WTC11 (cell line): ENCODE results near the gene LPP. TPM values are rescaled to one million over a fixed set of nuclear protein-coding genes. Genes with fewer than 3 reads are reported as not detected.

Experiments
- ATAC-seq: fragments of 200-7000 bp; cut with Tn5 transposase; 2 replicates; pipeline ENCODE4 v1.10.0; 2021; ENCODE audit warnings: mild to moderate bottlenecking, moderate library complexity
- CTCF ChIA-PET: fragments of 300-600 bp; sonication (Branson Sonifier 250); formaldehyde crosslinking; loops from one replicate; lab custom pipeline; 2021; ENCODE audit warnings: antibody characterized with exemption; lab: Charles Lee
- POLR2A ChIA-PET: fragments of 350-600 bp; sonication (Branson Sonifier 250); formaldehyde crosslinking; loops from one replicate; lab custom pipeline; 2021; ENCODE audit warnings: antibody characterized with exemption; lab: Charles Lee
- DNase-seq: peaks from one replicate; pipeline ENCODE4 v3.0.0; 2021; ENCODE audit warnings: low spot score
- H3K27ac Mint-ChIP-seq: 2 replicates; pipeline ENCODE4 v1.8.0; 2021; ENCODE audit warnings: mixed read lengths
- H3K27me3 Mint-ChIP-seq: 2 replicates; pipeline ENCODE4 v1.8.0; 2021; ENCODE audit warnings: low read depth, mild to moderate bottlenecking, moderate library complexity, mixed read lengths
- H3K36me3 Mint-ChIP-seq: 2 replicates; pipeline ENCODE4 v1.8.0; 2021; ENCODE audit warnings: mixed read lengths
- H3K4me1 Mint-ChIP-seq: 2 replicates; pipeline ENCODE4 v1.8.0; 2022; ENCODE audit warnings: mixed read lengths
- H3K4me3 Mint-ChIP-seq: 2 replicates; pipeline ENCODE4 v1.8.0; 2021; ENCODE audit warnings: mild to moderate bottlenecking, moderate library complexity, mixed read lengths
- H3K9me3 Mint-ChIP-seq: 2 replicates; pipeline ENCODE4 v1.8.0; 2021; ENCODE audit warnings: mixed read lengths
- ELF4 ChIP-seq: sonication (generic); formaldehyde crosslinking; IDR thresholded peaks from 2 replicates; pipeline ENCODE4 v1.8.1; 2022; ENCODE audit warnings: low read depth, mild to moderate bottlenecking, moderate library complexity, missing genetic modification reagents
- GTF2I ChIP-seq: fragments of 250-450 bp; sonication (Bioruptor Pico); conservative IDR thresholded peaks from 2 replicates; pipeline ENCODE4 v1.4.0; 2021; ENCODE audit warnings: mild to moderate bottlenecking
- IRF1 ChIP-seq: sonication (generic); formaldehyde crosslinking; IDR thresholded peaks from 2 replicates; pipeline ENCODE4 v1.8.0; 2023; ENCODE audit warnings: missing genetic modification reagents
- IRF2 ChIP-seq: sonication (generic); formaldehyde crosslinking; IDR thresholded peaks from 2 replicates; pipeline ENCODE4 v1.8.0; 2022; ENCODE audit warnings: low read depth, missing genetic modification reagents, borderline replicate concordance
- KAT7 ChIP-seq: sonication (generic); formaldehyde crosslinking; IDR thresholded peaks from 2 replicates; pipeline ENCODE4 v1.8.1; 2023; ENCODE audit warnings: missing genetic modification reagents, mild to moderate bottlenecking, borderline replicate concordance
- NR2C2 ChIP-seq: sonication (generic); formaldehyde crosslinking; IDR thresholded peaks from 2 replicates; pipeline ENCODE4 v1.8.0; 2022; ENCODE audit warnings: mild to moderate bottlenecking, missing genetic modification reagents
- PRRX2 ChIP-seq: fragments of 250-450 bp; sonication (Bioruptor Pico); IDR thresholded peaks from 2 replicates; pipeline ENCODE4 v1.8.0; 2021; ENCODE audit warnings: mild to moderate bottlenecking
- TCF7 ChIP-seq: sonication (generic); formaldehyde crosslinking; IDR thresholded peaks from 2 replicates; pipeline ENCODE4 v1.8.0; 2022; ENCODE audit warnings: mild to moderate bottlenecking, low read depth, missing genetic modification reagents, moderate library complexity
- USF1 ChIP-seq: sonication (generic); formaldehyde crosslinking; IDR thresholded peaks from 2 replicates; pipeline ENCODE4 v1.8.0; 2022; ENCODE audit warnings: mild to moderate bottlenecking, missing genetic modification reagents
- USF2 ChIP-seq: sonication (generic); formaldehyde crosslinking; IDR thresholded peaks from 2 replicates; pipeline ENCODE4 v1.8.1; 2023; ENCODE audit warnings: mild to moderate bottlenecking, missing genetic modification reagents, moderate library complexity
- ZBTB21 ChIP-seq: sonication (generic); formaldehyde crosslinking; IDR thresholded peaks from 2 replicates; pipeline ENCODE4 v1.8.1; 2023; ENCODE audit warnings: mild to moderate bottlenecking, missing genetic modification reagents, borderline replicate concordance
- ZNF121 ChIP-seq: sonication (generic); formaldehyde crosslinking; IDR thresholded peaks from 2 replicates; pipeline ENCODE4 v1.8.0; 2023; ENCODE audit warnings: missing genetic modification reagents
- ZNF138 ChIP-seq: sonication (generic); formaldehyde crosslinking; conservative IDR thresholded peaks from 2 replicates; pipeline ENCODE4 v1.8.1; 2022; ENCODE audit warnings: mild to moderate bottlenecking, moderate library complexity, missing genetic modification reagents
- ZNF219 ChIP-seq: sonication (generic); formaldehyde crosslinking; IDR thresholded peaks from 2 replicates; pipeline ENCODE4 v1.8.0; 2023; ENCODE audit warnings: missing genetic modification reagents, mild to moderate bottlenecking, borderline replicate concordance
- ZNF317 ChIP-seq: sonication (generic); formaldehyde crosslinking; IDR thresholded peaks from 2 replicates; pipeline ENCODE4 v1.8.1; 2023; ENCODE audit warnings: low read depth, mild to moderate bottlenecking, moderate library complexity, missing genetic modification reagents, borderline replicate concordance
- total RNA-seq: library from RNA; stranded (reverse); gene quantifications from 3 replicates; pipeline ENCODE4 v1.2.3, GENCODE V29; 2021
- TF ChIP-seq, protein P1 (sequence below): sonication (generic); formaldehyde crosslinking; IDR thresholded peaks from 2 replicates; pipeline ENCODE4 v1.8.1; 2022; ENCODE audit warnings: missing genetic modification reagents, borderline replicate concordance
- TF ChIP-seq, protein P2 (sequence below): sonication (generic); formaldehyde crosslinking; IDR thresholded peaks from 2 replicates; pipeline ENCODE4 v1.8.1; 2022; ENCODE audit warnings: low read depth, missing genetic modification reagents, borderline replicate concordance
- TF ChIP-seq, protein P3 (sequence below): sonication (generic); formaldehyde crosslinking; IDR thresholded peaks from 2 replicates; pipeline ENCODE4 v1.8.1; 2023; ENCODE audit warnings: mild to moderate bottlenecking, missing genetic modification reagents
- TF ChIP-seq, protein P4 (sequence below): sonication (generic); formaldehyde crosslinking; conservative IDR thresholded peaks from 2 replicates; pipeline ENCODE4 v1.8.1; 2022; ENCODE audit warnings: mild to moderate bottlenecking, missing genetic modification reagents
- TF ChIP-seq, protein P5 (sequence below): fragments of 250-450 bp; sonication (Bioruptor Pico); conservative IDR thresholded peaks from 2 replicates; pipeline ENCODE4 v1.9.0; 2021; ENCODE audit warnings: mild to moderate bottlenecking

Gene LPP
- total RNA-seq, 1 experiment from 2014 or later = 49.6 TPM

- ChIA-PET CTCF (interaction anchor here (1.9 kb wide), 1 partner anchor 215 kb away, joined by 6 read pairs; no protein-coding TSS in a partner anchor), POLR2A (no interaction called here)
- no peak overlapping the region for H3K27ac Mint-ChIP-seq
- H3K36me3 Mint-ChIP-seq = no peaks in the 10 kb centered on the region
- peaks cover 21% of the 10 kb centered on the region for H3K4me1 Mint-ChIP-seq
- no peak overlapping the region for H3K4me3 Mint-ChIP-seq
- TF ChIP-seq ZNF121 (CRISPR knock-in tag) = no peak
- no peak for TF ChIP-seq ELF4 (CRISPR knock-in tag)
- no peak for TF ChIP-seq IRF1
- H3K9me3 Mint-ChIP-seq = no peaks in the 10 kb centered on the region
- DNase-seq (no peak), ATAC-seq (no peak)
- H3K27me3 Mint-ChIP-seq = no peaks in the 10 kb centered on the region
Measured at GRCh38 chr3:188533172-188533571, 379.2 kb downstream of the LPP start.

DNA sequence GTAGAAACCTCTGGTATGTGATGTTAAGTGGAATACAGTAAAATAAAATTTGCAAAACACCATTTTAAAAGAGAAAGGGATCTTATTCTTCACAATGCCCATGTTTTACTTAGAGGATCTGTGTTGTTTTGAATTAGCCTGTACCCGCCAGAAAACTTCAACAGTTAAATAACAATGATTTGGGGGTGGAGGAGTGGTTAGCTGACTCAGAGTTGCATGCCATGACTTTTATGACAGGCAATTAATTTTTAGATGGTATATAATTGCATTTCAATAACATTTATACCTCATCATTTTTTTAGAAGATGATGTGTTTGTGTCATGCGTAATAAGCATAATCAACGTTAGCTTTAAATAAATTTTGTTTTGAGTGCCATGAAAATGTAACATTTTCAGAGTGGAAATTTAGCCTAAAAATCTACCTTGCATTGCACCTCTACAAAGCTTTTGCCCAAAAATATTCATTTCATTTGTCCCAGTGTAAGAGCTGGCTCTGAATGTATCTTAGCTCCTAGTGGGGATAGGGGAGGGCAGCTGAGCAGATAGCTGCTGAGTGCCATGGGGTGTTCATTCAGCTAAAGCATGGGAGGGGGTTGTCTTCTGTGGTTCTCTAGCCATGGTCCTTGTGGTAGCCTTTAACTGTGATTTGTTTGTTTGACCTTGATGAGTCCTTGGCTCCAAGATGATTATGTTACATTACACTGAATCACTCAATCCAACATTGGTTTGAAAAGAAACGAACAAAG is 379.8 kb downstream of the LPP start:
- Mint-ChIP-seq H3K4me1 (peaks cover 21% of the 10 kb centered on the region), H3K27ac (no peak overlapping the region), H3K27me3 (no peaks in the 10 kb centered on the region), H3K36me3 (no peaks in the 10 kb centered on the region), H3K4me3 (no peak overlapping the region), H3K9me3 (no peaks in the 10 kb centered on the region)
- CTCF ChIA-PET = interaction anchor here (0.8 to 1.9 kb wide), 2 partner anchors 215 to 795 kb away, joined by 3 to 6 read pairs; no protein-coding TSS in a partner anchor
- TF ChIP-seq IRF2 (CRISPR knock-in tag) = no peak
- TF ChIP-seq, protein P1, sequence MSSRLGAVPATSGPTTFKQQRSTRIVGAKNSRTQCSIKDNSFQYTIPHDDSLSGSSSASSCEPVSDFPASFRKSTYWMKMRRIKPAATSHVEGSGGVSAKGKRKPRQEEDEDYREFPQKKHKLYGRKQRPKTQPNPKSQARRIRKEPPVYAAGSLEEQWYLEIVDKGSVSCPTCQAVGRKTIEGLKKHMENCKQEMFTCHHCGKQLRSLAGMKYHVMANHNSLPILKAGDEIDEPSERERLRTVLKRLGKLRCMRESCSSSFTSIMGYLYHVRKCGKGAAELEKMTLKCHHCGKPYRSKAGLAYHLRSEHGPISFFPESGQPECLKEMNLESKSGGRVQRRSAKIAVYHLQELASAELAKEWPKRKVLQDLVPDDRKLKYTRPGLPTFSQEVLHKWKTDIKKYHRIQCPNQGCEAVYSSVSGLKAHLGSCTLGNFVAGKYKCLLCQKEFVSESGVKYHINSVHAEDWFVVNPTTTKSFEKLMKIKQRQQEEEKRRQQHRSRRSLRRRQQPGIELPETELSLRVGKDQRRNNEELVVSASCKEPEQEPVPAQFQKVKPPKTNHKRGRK (CRISPR knock-in tag) = no peak
- TF ChIP-seq ZNF219 (CRISPR knock-in tag) = no peak
- TF ChIP-seq NR2C2 (CRISPR knock-in tag) = no peak
- no peak for TF ChIP-seq PRRX2 (CRISPR knock-in tag)
- TF ChIP-seq GTF2I (CRISPR knock-in tag) = no peak
- TF ChIP-seq ZNF138 (CRISPR knock-in tag) = no peak
- TF ChIP-seq, protein P2, sequence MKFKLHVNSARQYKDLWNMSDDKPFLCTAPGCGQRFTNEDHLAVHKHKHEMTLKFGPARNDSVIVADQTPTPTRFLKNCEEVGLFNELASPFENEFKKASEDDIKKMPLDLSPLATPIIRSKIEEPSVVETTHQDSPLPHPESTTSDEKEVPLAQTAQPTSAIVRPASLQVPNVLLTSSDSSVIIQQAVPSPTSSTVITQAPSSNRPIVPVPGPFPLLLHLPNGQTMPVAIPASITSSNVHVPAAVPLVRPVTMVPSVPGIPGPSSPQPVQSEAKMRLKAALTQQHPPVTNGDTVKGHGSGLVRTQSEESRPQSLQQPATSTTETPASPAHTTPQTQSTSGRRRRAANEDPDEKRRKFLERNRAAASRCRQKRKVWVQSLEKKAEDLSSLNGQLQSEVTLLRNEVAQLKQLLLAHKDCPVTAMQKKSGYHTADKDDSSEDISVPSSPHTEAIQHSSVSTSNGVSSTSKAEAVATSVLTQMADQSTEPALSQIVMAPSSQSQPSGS (CRISPR knock-in tag) = no peak
- TF ChIP-seq, protein P3, sequence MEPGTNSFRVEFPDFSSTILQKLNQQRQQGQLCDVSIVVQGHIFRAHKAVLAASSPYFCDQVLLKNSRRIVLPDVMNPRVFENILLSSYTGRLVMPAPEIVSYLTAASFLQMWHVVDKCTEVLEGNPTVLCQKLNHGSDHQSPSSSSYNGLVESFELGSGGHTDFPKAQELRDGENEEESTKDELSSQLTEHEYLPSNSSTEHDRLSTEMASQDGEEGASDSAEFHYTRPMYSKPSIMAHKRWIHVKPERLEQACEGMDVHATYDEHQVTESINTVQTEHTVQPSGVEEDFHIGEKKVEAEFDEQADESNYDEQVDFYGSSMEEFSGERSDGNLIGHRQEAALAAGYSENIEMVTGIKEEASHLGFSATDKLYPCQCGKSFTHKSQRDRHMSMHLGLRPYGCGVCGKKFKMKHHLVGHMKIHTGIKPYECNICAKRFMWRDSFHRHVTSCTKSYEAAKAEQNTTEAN (CRISPR knock-in tag) = no peak
- no peak for TF ChIP-seq USF2
- TF ChIP-seq, protein P4, sequence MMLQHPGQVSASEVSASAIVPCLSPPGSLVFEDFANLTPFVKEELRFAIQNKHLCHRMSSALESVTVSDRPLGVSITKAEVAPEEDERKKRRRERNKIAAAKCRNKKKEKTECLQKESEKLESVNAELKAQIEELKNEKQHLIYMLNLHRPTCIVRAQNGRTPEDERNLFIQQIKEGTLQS (CRISPR knock-in tag) = no peak
- TF ChIP-seq USF1 (CRISPR knock-in tag) = no peak
- TF ChIP-seq ZBTB21 (CRISPR knock-in tag) = no peak
- TF ChIP-seq KAT7 (CRISPR knock-in tag) = no peak
- no peak for TF ChIP-seq TCF7 (CRISPR knock-in tag)
- TF ChIP-seq IRF1 = no peak
- no peak for TF ChIP-seq ZNF317
- TF ChIP-seq, protein P5, sequence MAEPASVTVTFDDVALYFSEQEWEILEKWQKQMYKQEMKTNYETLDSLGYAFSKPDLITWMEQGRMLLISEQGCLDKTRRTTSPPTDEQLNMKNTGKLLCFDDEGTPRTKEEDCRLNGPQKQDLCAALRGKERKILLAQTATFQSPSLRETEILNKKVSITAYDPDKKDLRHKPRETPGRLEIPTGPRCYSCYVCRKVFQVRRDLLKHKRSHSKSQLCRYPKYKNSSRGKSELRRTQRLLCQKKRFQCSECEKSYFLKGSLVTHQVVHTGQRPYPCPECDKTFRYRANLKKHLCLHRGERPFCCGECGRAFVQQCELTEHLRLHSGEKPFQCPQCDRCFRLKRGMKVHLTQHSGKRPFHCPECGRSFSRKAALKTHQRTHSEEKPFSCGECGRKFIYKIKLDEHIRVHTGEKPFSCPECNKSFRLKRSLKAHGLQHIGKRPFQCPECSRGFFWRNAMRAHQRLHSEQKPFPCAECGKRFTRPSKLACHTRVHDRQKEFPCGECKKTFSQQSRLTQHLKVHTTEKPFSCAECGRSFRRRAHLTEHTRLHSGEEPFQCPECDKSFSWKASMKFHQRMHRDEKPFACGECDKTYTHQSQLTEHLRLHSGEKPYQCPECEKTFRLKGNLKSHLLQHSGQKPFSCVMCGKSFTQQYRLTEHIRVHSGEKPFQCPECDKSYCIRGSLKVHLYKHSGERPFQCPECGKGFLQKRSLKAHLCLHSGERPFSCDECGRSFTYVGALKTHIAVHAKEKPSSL (CRISPR knock-in tag) = no peak
- peak; percentile 63 for ATAC-seq
- no peak for DNase-seq
- POLR2A ChIA-PET = no interaction called here
